Body of pancreas (tissue), 4 donors: ENCODE measurements around the gene CD81.

Source experiments
- POLR2A ChIP-seq, 3 donors: fragments of 450-650 bp; IDR thresholded peaks; one replicate each; pipeline ENCODE4 v1.6.1; 2016; ENCODE audit warnings: antibody characterized with exemption in 3 of 3, mild to moderate bottlenecking in 2 of 3
- TF ChIP-seq, protein P1 (sequence below), 7 experiments: fragments of 450-650 bp in 4 of 7; fragments of 200-600 bp in 3 of 7; sonication (generic) in 3 of 7; IDR thresholded peaks; one replicate each; pipeline ENCODE4 v1.5.1; 2016 to 2019; ENCODE audit warnings: antibody characterized with exemption in 7 of 7

GRCh38 chr11:2431395-2431794 lies 54.3 kb downstream of the CD81 start:
- TF ChIP-seq, protein P1, sequence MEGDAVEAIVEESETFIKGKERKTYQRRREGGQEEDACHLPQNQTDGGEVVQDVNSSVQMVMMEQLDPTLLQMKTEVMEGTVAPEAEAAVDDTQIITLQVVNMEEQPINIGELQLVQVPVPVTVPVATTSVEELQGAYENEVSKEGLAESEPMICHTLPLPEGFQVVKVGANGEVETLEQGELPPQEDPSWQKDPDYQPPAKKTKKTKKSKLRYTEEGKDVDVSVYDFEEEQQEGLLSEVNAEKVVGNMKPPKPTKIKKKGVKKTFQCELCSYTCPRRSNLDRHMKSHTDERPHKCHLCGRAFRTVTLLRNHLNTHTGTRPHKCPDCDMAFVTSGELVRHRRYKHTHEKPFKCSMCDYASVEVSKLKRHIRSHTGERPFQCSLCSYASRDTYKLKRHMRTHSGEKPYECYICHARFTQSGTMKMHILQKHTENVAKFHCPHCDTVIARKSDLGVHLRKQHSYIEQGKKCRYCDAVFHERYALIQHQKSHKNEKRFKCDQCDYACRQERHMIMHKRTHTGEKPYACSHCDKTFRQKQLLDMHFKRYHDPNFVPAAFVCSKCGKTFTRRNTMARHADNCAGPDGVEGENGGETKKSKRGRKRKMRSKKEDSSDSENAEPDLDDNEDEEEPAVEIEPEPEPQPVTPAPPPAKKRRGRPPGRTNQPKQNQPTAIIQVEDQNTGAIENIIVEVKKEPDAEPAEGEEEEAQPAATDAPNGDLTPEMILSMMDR (IDR thresholded peaks at IDR 0.05) = no peak
- TF ChIP-seq POLR2A (IDR thresholded peaks at IDR 0.05) = no peak
